AG08396 (cell line): ENCODE measurements around the gene MARK3.

Experiments
- DNase-seq: peaks from one replicate; pipeline ENCODE4 v3.0.0; 2012; ENCODE audit warnings: low spot score, mixed read lengths

Gene MARK3

DNA sequence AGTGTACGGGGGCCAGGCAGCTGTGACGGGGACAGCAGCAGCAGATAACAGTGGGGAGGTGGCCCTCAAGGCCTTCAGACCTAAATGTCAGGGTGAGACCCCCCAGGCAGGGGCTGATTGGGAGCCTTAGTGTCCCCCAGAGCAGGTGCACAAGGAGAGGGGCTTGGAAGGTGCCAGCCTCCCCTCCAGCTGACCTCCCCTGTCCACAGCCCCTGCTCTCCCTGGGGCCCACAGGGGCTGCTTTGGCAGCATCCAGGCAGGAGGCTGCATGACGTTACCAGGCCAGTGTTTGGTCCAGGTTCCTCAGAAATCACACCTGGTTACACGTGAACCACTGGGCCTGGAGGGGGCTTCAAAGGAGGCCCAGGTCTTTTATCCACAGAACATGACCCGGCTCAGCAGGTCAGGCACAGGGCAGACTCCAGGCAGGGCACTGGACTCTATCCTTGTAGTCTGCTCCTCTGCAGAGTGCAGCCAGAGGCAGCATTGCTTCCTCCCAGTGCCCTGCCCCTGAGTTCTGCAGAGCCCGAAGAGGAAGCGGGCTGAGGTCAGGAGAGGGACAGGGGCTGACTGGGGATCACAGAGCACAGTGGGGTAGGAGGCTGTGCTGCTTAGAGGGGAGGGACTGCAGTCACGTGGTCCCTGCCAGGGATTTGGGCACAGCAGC lies 141.2 kb downstream of the MARK3 start:
- DNase-seq, result no peak

DNA sequence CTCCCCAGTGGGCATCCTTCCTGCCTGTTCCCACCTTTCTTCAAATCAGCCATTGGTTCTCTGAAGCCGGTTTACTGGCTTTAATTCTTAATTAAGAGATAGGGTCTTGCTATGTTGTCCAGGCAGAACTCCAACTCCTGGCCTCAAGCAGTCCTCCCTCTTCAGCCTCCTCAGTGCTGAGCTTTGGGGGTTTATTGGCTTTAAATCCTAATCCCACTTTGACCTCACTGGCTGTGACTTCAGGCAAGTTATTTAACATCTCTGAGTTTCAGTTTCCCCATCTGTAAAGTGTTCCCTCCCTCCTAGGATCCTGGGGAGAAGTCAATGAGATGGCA lies 141.7 kb downstream of the MARK3 start:
- DNase-seq, result no peak

DNA sequence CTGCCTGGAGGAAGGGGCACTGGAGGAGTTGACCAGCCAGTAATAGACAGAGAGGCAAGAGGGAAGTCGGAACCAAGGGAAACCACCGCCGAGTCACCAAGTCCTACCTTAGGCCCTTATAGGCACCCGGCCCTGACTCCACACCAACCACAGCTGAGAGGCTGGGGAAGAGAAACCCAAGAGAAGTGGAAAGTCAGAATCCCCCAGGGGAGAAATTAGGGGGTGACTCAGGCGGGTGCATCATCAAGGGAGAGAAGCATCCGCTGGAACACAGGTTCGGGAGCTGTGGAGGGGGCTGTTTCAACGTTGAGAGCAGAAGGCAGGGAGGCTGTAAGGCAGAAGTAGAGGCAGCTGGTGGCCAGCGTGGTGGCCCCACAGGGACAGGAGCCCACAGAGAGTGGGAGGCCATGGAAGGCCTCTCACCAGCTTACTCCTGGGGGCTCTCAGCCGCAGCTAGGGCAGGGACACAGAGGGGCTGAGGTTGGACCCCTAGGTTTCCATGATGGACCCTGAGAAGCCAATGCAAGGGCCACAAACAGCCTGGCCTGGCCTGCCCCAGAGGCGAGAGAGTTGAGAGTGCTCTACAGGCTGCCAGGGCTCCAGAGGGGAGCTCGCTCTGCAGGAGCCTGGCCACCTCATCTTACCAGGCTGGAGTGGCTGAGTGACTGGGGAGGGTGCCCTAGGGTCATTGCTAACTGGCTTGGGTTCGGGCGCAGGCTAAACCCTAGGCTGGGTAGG lies 142.4 kb downstream of the MARK3 start:
- no peak for DNase-seq

DNA sequence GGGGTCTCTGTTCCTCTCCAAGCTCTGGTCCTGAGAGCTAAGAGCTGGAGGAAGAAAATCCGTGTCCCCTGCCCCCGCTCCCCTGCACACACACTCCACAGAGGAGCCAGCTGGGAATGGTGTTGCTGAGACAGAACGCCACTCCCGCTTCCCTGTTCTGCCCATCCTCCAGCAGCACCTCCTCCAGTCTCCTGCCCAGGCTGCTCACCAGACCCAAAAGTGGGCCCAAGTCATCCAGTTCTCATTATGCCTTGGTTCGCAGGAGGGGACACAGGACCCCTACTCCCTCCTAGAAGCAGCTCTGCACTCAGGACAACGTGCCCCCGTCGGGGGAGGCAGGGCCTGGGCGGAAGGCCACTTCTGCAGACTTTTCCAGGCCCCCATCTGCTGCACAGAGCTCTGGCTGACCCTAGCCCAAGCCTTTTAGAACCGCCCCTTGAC lies 143.0 kb downstream of the MARK3 start:
- no peak for DNase-seq

DNA sequence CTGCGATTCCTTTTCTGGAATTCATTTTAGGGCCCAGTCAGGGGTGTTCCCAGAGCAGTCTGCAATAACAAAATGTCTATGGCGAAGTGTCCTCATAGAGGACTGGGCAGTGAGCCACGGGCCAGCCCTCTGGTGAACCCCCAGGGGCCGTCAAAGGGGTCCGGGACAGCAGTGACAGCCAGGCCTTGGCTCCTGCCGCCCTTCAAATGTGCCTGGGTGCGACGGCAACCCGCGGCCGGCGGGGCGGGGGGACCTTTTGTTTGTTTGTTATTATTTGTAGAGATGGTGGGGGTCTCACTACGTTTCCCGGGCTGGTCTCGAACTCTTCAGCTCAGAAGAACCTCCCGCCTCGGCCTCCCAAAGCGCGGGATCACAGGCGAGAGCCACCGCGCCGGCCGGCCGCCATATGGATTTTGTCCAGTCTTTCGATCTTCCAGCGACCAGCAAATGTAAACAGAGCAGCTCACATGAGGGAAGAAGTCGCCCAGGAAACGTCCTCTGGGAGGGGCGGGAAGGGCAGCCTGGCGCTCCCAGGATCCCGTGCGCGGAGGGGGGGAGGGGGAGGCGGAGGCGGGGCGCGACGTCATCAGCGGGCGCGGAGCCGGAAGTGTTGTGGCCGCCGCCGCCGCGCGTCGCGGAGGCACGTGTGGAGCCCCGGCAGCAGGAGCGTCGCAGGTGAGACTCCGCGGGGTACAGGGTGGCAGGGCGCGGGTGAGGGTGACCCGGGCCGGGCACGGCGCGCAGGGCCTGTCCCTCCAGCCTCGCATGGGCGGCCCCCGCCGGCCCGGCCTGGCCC lies 143.6 kb downstream of the MARK3 start, which contains the start of gene TRMT61A:
TRMT61A (plus strand) TSS at position 610 of the 796 bp plus-strand sequence. CDS start 783 bp downstream, outside the sequence.
- DNase-seq, result peak; percentile 99

DNA sequence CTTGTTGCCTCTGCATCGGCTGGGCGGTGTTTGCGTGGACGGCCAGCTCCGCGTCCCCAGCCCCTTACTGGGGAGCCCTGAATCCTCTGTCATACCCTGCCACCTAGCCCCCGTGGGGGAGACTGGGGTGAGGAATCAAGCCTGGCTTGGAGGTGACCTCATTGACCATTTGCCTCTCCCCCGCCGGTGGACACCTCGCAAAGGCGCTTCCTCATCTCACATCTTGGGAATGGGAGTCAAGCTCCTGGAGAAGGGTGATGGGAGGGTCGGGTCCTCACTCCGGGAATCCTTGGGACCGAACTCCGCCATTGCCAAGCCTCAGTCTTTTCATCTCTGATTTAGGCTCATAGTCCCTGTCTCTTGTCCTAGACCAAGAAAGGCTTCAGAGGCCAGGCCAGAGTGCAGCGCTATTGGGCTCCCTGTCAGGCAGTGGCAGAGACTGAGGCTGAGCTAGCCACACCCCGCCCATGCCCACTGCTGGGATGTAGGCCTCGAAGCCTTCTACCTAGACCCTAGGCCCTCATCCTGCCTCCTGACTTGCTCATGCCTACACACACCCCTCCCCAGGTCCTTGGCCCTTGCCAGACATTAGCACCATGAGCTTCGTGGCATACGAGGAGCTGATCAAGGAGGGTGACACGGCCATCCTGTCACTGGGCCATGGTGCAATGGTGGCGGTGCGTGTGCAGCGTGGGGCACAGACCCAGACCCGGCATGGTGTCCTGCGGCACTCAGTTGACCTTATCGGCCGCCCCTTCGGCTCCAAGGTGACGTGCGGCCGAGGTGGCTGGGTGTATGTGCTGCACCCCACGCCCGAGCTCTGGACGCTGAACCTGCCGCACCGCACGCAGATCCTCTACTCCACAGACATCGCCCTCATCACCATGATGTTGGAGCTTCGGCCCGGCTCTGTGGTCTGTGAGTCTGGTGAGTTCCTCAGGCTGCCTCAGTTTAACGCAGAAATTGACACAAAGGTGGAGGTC lies 144.5 kb downstream of the MARK3 start:
- DNase-seq, result no peak

DNA sequence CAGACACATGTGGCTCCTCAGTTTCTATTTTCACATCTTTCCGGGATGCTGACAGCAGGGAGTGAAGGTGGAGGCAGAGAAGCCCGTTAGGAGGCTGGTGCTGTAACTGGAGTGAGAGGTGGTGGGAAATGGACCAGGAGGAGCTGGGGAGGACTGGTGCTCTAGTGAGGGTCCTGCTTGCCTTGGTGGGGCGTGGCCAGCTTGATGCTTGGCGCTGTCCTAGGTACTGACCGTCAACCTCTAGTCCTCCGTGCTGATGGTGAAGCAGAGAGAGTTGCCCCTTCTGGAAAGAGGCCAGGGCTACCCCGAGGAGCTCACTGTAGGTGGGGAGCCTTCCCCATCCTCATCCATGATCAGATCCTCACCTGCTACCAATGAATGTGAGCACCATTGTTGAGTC lies 145.2 kb downstream of the MARK3 start:
- DNase-seq, result no peak

DNA sequence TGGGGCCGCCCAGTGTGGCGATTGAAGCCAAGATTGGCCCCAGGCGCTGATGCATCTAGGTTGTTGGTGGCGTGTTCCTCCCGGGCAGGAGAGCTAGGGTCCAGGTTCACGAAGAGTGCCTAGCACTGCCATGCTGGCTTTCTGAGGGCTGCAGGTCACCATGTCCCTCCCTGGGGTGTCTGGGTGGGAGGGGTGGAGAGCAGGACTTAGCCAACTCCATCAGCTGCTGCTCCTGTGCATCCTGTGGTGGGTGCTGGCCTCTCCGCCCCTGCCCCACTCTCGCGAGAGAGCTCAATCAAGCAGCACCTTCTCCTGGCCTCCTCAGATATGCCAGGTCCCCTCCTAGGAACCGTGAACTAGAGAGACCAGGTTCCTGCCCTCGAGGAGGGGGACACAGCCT lies 145.6 kb downstream of the MARK3 start:
- no peak for DNase-seq

DNA sequence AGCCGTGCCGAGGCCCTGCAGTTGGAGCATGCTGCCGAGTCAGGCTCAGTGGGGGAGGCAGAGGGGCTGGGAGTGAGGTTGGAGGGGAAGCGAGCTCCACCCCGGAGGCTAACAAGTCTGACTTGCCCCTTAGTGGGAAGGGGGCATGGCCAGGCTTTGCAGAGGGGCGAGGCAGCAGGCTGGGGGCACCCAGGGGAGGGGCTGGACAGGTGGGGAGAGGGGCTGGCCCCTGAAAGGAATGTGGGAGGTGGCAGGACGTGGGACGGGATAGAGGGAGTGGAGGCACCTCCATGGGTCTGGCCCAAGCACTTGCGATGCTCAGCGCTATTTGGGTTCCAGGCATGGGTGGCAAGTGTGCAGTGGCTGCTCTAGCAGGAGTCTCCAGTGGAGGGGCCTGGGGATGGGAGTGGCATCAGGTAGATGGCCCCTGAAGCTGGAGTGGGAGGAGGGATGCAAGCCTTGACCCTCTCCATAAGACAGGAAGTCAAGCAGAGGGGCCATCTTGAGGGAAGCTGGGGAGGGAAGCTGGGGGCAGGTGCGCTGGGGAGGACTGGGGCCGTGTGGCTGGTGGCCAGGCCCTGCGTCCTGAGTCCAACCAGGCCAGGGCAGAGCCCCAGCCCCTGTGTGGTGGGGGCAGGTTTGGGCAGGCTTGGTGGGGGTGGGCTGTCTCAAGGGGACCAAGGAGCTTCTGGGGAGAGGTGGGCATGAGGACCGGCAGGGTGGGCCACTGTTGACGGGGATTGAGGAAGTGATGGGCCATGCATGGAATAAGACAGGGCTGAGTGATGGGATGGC lies 146.4 kb downstream of the MARK3 start:
- no peak for DNase-seq

DNA sequence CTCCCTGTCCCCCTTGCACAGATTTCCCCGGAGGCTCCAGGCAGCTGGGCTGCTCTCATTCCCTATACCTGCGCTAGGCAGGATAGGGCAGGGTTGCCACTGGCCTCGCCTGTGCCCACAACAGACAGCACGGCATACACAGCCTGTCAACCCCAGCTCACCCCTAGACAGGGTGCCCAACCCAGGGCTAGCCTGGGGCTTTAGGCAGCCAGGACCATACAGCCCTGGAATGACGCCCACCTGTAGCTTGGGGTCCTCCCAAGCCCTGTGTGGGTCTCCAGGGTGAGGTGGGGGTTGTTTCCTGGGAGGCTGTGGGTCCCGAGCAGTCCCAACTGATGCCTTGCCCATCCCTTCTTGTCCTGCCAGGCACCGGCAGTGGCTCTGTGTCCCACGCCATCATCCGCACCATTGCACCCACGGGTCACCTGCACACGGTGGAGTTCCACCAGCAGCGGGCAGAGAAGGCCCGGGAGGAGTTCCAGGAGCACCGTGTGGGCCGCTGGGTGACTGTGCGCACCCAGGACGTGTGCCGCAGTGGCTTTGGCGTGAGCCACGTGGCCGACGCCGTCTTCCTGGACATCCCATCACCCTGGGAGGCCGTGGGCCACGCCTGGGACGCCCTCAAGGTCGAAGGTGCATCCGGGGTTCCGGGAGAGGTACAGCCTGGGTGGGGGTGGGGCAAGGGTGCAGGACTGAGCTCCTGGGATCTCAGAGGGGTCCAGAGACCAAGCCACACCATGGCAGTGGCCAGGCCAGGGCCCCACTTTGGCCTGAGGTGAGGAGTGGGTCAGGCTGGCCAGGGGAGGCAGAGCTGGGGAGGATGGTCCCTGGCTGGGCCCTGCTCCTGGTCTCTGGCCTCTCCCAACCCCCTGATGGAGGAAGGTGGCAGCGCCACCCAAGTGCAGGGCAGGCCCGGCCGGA lies 147.3 kb downstream of the MARK3 start:
- no peak for DNase-seq

DNA sequence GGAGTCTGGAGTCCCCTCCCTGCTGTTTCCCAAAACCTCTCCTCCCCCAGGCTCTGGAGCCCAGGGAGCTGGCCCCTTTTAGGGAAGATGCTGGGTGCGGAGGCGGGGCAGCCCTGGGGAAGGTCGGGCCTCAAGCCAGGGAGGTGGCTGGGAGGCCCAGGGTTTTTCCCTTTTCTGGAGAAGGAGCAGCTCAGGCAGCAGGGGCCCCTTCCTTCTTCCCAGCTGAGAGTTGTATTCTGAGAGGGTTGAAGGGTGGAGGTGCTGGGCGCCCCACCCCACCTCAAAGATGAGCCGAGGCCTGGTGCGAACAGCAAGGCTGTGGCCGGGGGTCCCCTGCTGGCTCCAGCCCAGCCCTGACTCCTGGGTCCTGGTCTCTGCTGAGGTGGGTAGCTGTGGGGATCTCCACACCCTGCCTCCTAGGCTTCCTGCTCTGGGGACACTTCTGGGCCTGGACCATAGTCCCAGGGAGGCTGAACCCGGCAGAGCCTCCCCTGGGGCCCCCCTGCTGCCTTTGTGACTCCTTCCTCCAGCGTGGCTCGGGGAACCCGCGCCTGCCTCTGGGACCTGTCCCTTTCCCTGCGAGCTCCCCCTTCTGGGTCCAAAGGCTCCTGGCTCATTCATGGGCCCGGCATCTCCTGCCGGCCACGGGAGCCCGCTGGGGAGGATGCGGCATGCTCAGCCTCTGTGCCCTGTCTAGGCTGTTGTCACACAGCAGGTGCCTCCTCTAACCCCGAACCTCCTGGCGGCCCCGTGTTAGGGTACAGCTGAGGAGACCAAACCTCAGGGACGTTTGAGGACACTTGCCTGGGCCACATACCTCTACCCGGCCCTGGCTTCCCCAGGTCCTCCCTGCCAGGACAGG lies 148.2 kb downstream of the MARK3 start:
- DNase-seq, result no peak

DNA sequence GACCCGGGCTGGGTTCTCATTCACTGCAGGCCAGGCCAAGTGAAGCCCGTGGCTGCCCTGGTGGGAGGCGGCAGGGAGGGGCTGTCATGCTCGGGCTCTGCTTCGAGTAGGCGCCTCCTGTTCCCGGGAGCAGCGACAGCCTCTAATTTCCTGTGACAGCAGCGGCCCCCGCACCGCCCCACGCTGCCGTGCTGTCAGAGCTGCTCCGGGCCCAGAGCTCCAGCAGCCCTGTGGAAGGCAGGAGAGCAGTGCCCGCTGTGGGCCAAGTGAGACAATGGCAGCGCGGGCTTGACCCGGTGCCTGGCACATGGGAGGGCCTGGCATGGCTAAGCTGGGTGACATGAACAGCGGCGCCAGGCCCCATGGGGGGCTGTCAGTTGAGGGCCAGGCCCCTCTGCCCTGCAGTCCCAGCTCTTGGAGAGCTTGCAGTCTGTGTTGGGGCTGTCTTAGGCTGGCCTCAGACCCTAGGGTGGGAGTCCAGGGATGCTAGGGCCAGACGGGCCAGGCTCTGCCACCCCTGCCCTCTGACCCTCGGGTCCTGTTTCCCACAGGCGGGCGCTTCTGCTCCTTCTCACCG lies 148.9 kb downstream of the MARK3 start:
- no peak for DNase-seq

DNA sequence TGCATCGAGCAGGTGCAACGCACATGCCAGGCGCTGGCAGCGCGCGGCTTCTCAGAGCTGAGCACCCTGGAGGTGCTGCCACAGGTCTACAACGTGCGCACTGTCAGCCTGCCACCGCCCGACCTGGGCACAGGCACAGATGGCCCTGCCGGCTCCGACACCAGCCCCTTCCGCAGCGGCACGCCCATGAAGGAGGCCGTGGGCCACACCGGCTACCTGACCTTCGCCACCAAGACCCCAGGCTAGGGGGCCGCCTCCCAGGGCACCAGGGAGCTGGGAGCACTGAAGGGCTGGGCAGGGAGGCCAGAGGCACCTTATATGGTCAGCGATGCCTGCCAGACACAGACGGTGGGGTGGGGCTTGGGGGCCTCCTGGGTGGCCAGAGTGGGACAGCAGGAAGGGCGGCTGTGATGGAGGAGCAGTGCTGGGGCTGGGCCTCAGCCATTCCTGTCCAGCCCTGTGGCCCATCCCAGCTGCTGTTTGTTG lies 149.4 kb downstream of the MARK3 start:
- no peak for DNase-seq

DNA sequence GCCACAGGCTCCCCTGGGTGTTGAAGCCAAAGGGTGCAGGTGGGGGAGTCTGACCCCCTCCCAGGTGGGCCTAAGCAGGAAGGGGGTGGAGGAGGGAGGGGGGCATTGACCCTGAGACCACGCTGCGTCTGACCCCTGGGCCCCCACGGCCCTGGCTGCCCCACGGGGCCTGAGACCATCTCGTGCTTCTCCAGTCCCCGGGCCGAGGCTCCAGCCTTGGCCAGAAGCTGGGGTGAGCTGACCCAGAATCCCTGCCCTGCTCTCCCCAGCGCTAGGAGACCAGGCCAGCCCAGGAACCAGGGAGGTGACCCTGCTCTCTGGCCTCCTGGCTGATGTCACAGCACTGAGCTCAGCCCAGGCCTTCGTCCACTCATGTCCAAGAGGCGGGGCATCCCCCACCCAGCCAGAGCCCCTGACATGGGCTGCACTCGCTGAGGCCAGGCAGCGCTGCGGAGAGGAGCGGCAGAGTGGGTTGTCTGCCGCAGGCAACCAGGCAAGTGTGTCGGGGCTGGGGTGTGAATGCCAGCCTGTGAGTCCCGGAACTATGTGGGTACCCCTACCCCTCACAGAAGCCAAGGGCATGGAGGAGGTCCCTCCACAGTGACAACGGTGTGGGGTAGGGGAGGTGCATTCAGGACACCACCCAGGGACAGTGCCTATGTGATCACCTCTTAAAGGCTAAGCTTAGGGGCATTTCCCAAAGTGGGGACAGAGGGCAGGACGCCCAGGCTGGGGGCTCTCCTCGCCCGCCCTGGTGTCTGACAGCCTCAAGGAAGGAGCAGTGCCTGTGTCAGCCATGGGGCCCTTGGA lies 150.1 kb downstream of the MARK3 start:
- no peak for DNase-seq

DNA sequence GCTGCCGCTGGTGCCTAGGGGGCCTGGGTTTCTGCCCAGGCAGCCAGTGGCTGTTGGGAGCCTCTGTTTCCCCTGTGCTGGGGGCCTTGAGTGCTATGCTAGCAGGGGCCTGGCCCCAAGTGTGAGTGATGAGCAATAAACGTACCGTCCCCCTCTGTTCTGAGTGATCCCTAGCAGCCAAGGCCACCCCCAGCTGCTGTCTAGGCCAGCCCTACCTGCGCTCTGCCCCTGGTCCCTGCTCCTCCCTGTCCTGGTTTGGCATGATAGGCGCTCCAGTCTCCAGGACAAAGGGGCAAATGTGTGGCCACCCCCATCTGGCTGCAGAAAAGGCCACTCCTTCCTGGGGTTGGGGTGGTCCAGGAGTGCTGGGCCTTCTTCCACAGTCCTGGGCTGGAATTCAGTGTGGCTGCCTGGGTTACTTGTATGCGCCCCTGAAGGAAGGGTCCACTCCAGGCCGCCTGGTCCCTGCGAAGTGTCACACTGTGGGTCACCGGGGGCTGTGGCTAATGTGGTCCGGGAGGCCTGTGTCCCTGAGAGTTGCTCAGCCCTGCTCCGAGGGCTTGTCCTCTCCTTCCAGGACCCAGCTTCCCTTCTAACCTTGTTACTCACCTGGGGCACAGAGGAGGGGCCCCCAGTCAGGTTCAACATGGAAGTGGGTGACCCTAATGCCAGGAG lies 150.8 kb downstream of the MARK3 start:
- no peak for DNase-seq

DNA sequence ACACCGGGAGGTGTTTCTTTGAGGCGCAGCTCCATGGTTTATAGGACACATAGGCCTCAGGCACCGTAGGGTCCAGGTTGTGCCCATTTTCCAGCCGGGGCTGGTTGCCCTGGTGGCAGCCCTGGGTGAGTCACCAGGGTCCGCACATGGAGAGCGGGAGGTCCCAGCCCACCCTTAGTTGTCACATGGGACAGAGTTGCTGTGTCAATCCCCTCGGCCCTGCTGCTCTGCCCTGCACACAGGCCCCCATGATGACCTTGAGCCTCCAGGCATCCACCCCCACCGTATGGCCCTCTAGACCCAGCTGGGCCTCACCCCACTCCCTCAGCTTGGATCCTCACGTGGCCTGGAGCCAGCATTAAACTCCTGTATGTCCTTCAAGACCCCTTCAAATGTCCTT lies 151.5 kb downstream of the MARK3 start:
- DNase-seq, result no peak
